HepG2 (cell line): ENCODE data around the gene CKAP5. TPM values are rescaled to one million over a fixed set of nuclear protein-coding genes. Genes with fewer than 3 reads are reported as not detected.

Experiments
- BCL6 ChIP-seq: IDR thresholded peaks from 2 replicates; pipeline ENCODE4 v1.6.1; 2016; ENCODE audit warnings: missing genetic modification reagents, missing compliant biosample characterization
- CENPT ChIP-seq: sonication (generic); formaldehyde crosslinking; IDR thresholded peaks from 2 replicates; pipeline ENCODE4 v1.8.0; 2022; ENCODE audit warnings: low read depth, mild to moderate bottlenecking, moderate library complexity, missing genetic modification reagents
- DR1 ChIP-seq: sonication (generic); formaldehyde crosslinking; IDR thresholded peaks from 2 replicates; pipeline ENCODE4 v1.8.0; 2021; ENCODE audit warnings: mild to moderate bottlenecking, missing genetic modification reagents, inconsistent platforms
- ELF4 ChIP-seq: sonication (generic); formaldehyde crosslinking; IDR thresholded peaks from 2 replicates; pipeline ENCODE4 v1.5.0; 2020; ENCODE audit warnings: missing genetic modification reagents, mild to moderate bottlenecking, moderate library complexity, borderline replicate concordance
- FOXP1 ChIP-seq, 2 experiments: fragments of 450-650 bp in 1 of 2; IDR thresholded peaks; 2 replicates each; pipeline ENCODE4 v1.6.1; 2017 to 2018; ENCODE audit warnings: antibody characterized with exemption in 1 of 2
- NFKB2 ChIP-seq: sonication (generic); formaldehyde crosslinking; IDR thresholded peaks from 2 replicates; pipeline ENCODE4 v1.4.0; 2020; ENCODE audit warnings: missing genetic modification reagents, borderline replicate concordance
- NPAS2 ChIP-seq: sonication (generic); formaldehyde crosslinking; IDR thresholded peaks from 2 replicates; pipeline ENCODE4 v1.8.0; 2022; ENCODE audit warnings: mild to moderate bottlenecking, missing genetic modification reagents, borderline replicate concordance
- NR2C2 ChIP-seq: sonication (generic); formaldehyde crosslinking; IDR thresholded peaks from 2 replicates; pipeline ENCODE4 v1.4.0; 2020; ENCODE audit warnings: missing genetic modification reagents, mild to moderate bottlenecking, moderate library complexity, borderline replicate concordance
- TARDBP ChIP-seq: sonication (generic); formaldehyde crosslinking; IDR thresholded peaks from 2 replicates; pipeline ENCODE4 v1.8.0; 2022; ENCODE audit warnings: mild to moderate bottlenecking, missing genetic modification reagents
- TEAD2 ChIP-seq: sonication (generic); formaldehyde crosslinking; IDR thresholded peaks from 2 replicates; pipeline ENCODE4 v1.9.0; 2021; ENCODE audit warnings: missing genetic modification reagents
- ZBTB20 ChIP-seq: sonication (generic); formaldehyde crosslinking; IDR thresholded peaks from 2 replicates; pipeline ENCODE4 v1.8.1; 2023; ENCODE audit warnings: missing genetic modification reagents, low read depth, mild to moderate bottlenecking, borderline replicate concordance
- ZFP41 ChIP-seq: sonication (generic); formaldehyde crosslinking; IDR thresholded peaks from 2 replicates; pipeline ENCODE4 v1.4.0; 2020; ENCODE audit warnings: mild to moderate bottlenecking, missing genetic modification reagents, borderline replicate concordance
- ZFX ChIP-seq: sonication (generic); formaldehyde crosslinking; IDR thresholded peaks from 2 replicates; pipeline ENCODE4 v1.4.0; 2020; ENCODE audit warnings: mild to moderate bottlenecking, low read depth, missing genetic modification reagents, moderate library complexity
- ZNF260 ChIP-seq: sonication (generic); formaldehyde crosslinking; IDR thresholded peaks from 2 replicates; pipeline ENCODE4 v1.4.0; 2020; ENCODE audit warnings: missing genetic modification reagents, low read depth, mild to moderate bottlenecking, borderline replicate concordance
- ZNF3 ChIP-seq: IDR thresholded peaks from 2 replicates; pipeline ENCODE4 v1.7.0; 2017; ENCODE audit warnings: inconsistent platforms
- ZNF501 ChIP-seq: sonication (generic); formaldehyde crosslinking; IDR thresholded peaks from 2 replicates; pipeline ENCODE4 v1.5.1; 2020; ENCODE audit warnings: mild to moderate bottlenecking, moderate library complexity, missing genetic modification reagents
- ZNF660 ChIP-seq: sonication (generic); formaldehyde crosslinking; IDR thresholded peaks from 2 replicates; pipeline ENCODE4 v1.5.1; 2020; ENCODE audit warnings: mild to moderate bottlenecking, low read depth, missing genetic modification reagents, borderline replicate concordance
- ZNF720 ChIP-seq: sonication (generic); formaldehyde crosslinking; IDR thresholded peaks from 2 replicates; pipeline ENCODE4 v1.4.0; 2020; ENCODE audit warnings: missing genetic modification reagents
- ZNF746 ChIP-seq: sonication (generic); formaldehyde crosslinking; IDR thresholded peaks from 2 replicates; pipeline ENCODE4 v1.8.0; 2022; ENCODE audit warnings: mild to moderate bottlenecking, missing genetic modification reagents
- ZSCAN22 ChIP-seq: sonication (generic); formaldehyde crosslinking; IDR thresholded peaks from 2 replicates; pipeline ENCODE4 v1.4.0; 2020; ENCODE audit warnings: mild to moderate bottlenecking, missing genetic modification reagents
- ZSCAN9 ChIP-seq: IDR thresholded peaks from 2 replicates; pipeline ENCODE4 v1.6.1; 2016; ENCODE audit warnings: borderline replicate concordance
- polyA plus RNA-seq, 8 experiments: library from polyadenylated mRNA; depleted of rRNA in 3 of 8; stranded (reverse) in 7 of 8; unstranded in 1 of 8; fragments of >200 nt; fragmentation: Illumina TruSeq in 4 of 8; extraction: Trizol in 4 of 8; gene quantifications; 2 replicates each; pipeline versions ENCODE4 v1.2.1 to v1.2.3, GENCODE V29; 2011 to 2016; ENCODE audit warnings: low read depth in 4 of 8, missing spikeins in 1 of 8, mixed read lengths in 1 of 8; ENCODE audit not compliant: insufficient read depth in 1 of 8
- total RNA-seq, 5 experiments: library from RNA; depleted of rRNA; stranded (reverse); fragments of >200 nt; fragmentation: Illumina TruSeq; extraction: Trizol; gene quantifications; 2 replicates each; pipeline ENCODE4 v1.2.3, GENCODE V29; 2016; ENCODE audit warnings: low read depth in 1 of 5
- TF ChIP-seq, protein P1 (sequence below): IDR thresholded peaks from 2 replicates; pipeline ENCODE4 v1.6.1; 2016; ENCODE audit warnings: missing biosample characterization, missing genetic modification reagents, low read depth
- TF ChIP-seq, protein P2 (sequence below): sonication (generic); formaldehyde crosslinking; IDR thresholded peaks from 2 replicates; pipeline ENCODE4 v1.4.0; 2020; ENCODE audit warnings: missing genetic modification reagents, borderline replicate concordance
- TF ChIP-seq, protein P3 (sequence below): sonication (generic); formaldehyde crosslinking; IDR thresholded peaks from 2 replicates; pipeline ENCODE4 v1.4.0; 2020; ENCODE audit warnings: missing genetic modification reagents

Gene CKAP5
- total and polyA plus RNA-seq, 2 of the 13 experiments (the other 11 are each of a cell fraction or from before 2014, with no cell fraction given), result 79.2 to 103 TPM

DNA sequence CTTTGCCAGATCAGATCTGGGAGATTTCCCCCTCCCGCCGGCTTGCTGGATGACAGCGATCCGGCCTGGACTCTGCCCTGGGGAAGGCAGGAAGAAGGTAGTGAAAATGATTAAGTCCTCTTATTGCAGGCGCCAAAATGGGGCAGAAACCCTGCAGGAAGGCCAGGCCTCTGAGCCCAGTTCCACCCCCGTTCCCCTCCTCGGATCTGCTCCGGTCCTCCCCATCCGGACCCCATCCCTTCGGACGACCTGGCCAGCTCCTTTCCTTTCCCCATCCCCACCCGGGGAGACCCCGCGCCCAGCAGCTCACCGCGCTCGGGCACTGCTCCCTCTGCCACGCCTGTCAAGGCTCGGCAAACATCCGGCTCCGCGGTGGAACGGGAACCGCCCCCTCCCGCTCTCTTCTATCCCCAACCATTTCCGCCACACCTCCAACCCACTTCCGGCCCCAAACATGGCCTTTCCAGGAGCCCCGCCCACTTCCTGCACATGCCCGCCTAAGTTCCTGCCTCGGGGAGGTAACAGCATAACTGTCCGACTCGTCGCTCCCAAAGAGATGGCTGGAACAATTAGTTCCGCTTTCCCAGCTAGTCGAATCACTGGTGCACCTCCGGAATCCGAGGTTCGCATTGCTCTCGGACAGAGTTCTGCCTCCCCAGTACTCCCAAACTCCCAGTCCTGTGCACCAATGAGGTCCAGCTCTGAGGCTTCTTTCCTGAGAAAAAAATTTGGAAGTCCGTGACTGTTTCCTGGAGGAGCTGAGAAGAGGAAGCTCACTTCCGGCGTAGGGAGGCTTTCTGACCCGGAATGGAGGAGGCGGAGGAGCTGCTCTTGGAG lies 145.6 kb downstream of the CKAP5 start, which contains the start of the genes ARHGAP1 and ZNF408 (continued):
- TF ChIP-seq NR2C2, result peak; percentile 95
- no peak for TF ChIP-seq ZNF3 (CRISPR knock-in tag)
- TF ChIP-seq NPAS2 (CRISPR knock-in tag), result no peak
- TF ChIP-seq ZFX (CRISPR knock-in tag), result peak; percentile 82
- TF ChIP-seq, protein P1, sequence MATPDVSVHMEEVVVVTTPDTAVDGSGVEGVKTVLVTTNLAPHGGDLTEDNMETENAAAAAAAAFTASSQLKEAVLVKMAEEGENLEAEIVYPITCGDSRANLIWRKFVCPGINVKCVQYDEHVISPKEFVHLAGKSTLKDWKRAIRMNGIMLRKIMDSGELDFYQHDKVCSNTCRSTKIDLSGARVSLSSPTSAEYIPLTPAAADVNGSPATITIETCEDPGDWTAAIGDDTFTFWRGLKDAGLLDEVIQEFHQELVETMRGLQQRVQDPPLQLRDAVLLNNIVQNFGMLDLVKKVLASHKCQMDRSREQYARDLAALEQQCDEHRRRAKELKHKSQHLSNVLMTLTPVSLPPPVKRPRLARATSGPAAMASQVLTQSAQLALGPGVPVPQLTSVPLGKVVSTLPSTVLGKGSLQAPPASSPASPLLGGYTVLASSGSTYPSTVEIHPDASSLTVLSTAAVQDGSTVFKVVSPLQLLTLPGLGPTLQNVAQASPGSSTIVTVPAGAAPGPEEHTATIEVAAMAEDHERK (CRISPR knock-in tag), result no peak
- 0 out of 2 replicates have a peak, but pooled peaks have one; percentile 45 for TF ChIP-seq BCL6 (CRISPR knock-in tag)
- peak; percentile 89 for TF ChIP-seq TARDBP
- TF ChIP-seq DR1 (CRISPR knock-in tag), result peak; percentile 67; the same call in 1 of the 2 replicates
- TF ChIP-seq ZSCAN9, result no peak; the same call in 1 of the 2 replicates
- peak; percentile 50; the same call in 1 of the 2 replicates for TF ChIP-seq ZNF746 (CRISPR knock-in tag)
- no peak; the same call in 1 of the 2 replicates for TF ChIP-seq ZSCAN22 (CRISPR knock-in tag)
- TF ChIP-seq ZBTB20 (CRISPR knock-in tag), result no peak; the same call in 1 of the 2 replicates
- TF ChIP-seq NFKB2 (CRISPR knock-in tag), result peak; percentile 44; the same call in 1 of the 2 replicates
- peak; percentile 56; the same call in 1 of the 2 replicates for TF ChIP-seq ZFP41 (CRISPR knock-in tag)
- no peak for TF ChIP-seq TEAD2 (CRISPR knock-in tag)
- TF ChIP-seq CENPT (CRISPR knock-in tag), result 0 out of 2 replicates have a peak, but pooled peaks have one; percentile 39
- TF ChIP-seq FOXP1 (IDR thresholded peaks at IDR 0.05), result peak; percentile 7; the same call in 1 of the 2 replicates
- no peak for TF ChIP-seq FOXP1 (CRISPR knock-in tag; IDR thresholded peaks at IDR 0.05)
- peak; percentile 94 for TF ChIP-seq ELF4
- no peak for TF ChIP-seq ZNF260 (CRISPR knock-in tag)
- TF ChIP-seq ZNF720 (CRISPR knock-in tag), result no peak
- TF ChIP-seq, protein P2, sequence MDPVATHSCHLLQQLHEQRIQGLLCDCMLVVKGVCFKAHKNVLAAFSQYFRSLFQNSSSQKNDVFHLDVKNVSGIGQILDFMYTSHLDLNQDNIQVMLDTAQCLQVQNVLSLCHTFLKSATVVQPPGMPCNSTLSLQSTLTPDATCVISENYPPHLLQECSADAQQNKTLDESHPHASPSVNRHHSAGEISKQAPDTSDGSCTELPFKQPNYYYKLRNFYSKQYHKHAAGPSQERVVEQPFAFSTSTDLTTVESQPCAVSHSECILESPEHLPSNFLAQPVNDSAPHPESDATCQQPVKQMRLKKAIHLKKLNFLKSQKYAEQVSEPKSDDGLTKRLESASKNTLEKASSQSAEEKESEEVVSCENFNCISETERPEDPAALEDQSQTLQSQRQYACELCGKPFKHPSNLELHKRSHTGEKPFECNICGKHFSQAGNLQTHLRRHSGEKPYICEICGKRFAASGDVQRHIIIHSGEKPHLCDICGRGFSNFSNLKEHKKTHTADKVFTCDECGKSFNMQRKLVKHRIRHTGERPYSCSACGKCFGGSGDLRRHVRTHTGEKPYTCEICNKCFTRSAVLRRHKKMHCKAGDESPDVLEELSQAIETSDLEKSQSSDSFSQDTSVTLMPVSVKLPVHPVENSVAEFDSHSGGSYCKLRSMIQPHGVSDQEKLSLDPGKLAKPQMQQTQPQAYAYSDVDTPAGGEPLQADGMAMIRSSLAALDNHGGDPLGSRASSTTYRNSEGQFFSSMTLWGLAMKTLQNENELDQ (CRISPR knock-in tag), result peak; percentile 71; the same call in 1 of the 2 replicates
- TF ChIP-seq ZNF660 (CRISPR knock-in tag), result no peak
- TF ChIP-seq, protein P3, sequence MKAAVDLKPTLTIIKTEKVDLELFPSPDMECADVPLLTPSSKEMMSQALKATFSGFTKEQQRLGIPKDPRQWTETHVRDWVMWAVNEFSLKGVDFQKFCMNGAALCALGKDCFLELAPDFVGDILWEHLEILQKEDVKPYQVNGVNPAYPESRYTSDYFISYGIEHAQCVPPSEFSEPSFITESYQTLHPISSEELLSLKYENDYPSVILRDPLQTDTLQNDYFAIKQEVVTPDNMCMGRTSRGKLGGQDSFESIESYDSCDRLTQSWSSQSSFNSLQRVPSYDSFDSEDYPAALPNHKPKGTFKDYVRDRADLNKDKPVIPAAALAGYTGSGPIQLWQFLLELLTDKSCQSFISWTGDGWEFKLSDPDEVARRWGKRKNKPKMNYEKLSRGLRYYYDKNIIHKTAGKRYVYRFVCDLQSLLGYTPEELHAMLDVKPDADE (CRISPR knock-in tag), result no peak
- peak; percentile 73; the same call in 1 of the 2 replicates for TF ChIP-seq ZNF501
